HG03135 (cell line): ENCODE results near the gene PRKN.

Experiments
- ATAC-seq: cut with Tn5 transposase; IDR thresholded peaks from one replicate; pipeline ENCODE4 v1.9.1; 2021; ENCODE audit warnings: mild to moderate bottlenecking, moderate library complexity; ENCODE audit not compliant: unreplicated experiment

The PRKN gene

GRCh38 chr6:161486361-161487216 is 1241.0 kb downstream of the PRKN start:
- ATAC-seq = no peak

- ATAC-seq = no peak
Observed at GRCh38 chr6:161482517-161482858, 1245.1 kb downstream of the PRKN start.

DNA sequence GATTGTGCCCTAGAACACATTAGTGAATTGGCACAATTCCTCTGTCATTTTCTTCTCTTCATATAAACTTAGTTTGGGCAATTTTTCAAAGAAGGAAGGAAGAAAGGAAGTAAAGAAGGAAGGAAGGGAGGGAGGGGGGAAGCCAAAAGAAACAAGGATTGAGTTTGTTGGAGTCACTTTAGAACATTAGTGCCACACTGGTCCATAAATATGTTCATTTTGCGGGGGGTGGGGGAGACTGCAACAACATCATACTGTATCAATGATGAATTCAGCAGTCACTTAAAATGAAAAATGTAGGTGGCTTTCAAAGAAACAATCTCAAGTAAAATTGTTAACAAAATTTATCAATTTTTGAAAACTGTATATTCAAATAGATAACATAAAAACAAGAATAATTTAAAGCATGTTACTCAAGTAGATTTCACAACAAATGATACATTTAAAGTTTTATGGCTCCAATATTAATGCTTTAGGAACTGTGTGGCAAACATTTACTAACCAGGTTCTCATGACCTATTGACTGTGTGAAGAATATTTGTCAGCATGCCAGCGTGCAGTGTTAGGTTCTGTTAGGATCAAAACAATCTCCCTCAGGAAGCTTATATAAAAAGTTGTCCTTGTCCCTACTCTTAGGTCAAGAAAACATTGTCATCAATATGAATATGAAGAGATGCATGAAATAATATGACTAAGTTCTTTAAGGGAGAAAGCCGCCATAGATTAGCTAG is 1245.6 kb downstream of the PRKN start:
- ATAC-seq = no peak

- ATAC-seq = no peak
Observed at GRCh38 chr6:161480421-161481155, 1247.0 kb downstream of the PRKN start.

DNA sequence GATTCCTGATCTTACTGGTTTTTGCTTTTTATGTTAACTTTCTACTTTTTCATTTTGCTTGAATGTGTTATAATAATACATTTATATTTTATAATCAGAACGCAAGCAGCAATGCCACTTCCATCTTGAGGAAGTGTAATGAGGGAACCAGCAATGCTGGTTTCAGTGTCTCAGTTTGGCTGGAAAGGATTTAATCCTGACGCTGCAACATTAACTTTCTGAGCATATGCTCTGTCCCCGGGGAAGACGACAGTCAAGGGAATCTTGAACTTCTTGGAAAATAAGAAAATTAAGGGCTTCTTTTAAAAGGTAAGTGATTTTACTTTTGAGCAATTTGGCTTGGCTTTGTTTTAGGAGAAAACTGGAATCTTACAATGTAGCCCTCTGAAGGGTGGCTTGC is 1248.2 kb downstream of the PRKN start:
- no peak for ATAC-seq

DNA sequence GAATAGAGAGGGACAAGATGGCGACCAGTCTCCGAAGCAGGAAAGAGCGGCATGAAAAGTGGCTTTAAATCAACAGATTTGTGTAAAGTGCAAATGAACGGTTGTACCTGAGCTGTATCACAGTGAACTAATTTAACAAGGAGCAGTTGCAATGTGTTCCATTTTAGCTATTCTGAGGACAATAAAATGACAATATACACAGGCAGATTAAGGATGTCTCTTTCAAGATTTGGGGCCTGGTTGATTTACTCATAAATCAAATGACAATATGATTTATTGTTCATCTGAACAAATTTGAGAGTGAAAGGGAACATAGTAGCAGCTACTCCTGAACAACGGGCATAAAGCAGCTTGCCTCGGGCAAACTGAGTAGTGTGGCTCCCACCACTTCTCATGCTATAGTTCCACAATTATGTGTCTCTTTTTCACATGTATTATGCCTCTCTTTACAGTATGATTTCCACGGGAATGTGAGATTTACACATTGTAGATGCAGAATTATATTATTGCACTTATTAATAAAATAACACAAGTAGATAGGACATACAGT is 1249.6 kb downstream of the PRKN start:
- ATAC-seq = no peak

DNA sequence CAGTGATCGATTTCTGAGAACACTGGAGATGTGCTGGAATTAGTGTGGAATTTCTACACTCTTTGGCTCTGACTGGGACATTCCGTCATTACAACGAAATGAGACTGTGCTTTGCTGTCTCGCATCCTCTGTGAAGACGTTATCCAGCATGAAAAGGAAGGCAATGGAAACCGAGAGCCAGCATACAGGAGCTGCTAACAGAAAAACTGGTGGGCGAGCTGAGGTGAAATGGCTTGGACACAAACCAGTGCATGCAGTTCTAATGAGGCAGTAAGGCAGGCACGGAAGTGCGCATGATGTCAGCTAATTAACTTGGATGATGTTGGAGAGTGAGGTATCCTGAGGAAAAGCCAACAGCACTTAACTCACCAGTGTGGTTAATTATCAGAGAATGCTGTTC is 1250.9 kb downstream of the PRKN start:
- ATAC-seq = no peak

DNA sequence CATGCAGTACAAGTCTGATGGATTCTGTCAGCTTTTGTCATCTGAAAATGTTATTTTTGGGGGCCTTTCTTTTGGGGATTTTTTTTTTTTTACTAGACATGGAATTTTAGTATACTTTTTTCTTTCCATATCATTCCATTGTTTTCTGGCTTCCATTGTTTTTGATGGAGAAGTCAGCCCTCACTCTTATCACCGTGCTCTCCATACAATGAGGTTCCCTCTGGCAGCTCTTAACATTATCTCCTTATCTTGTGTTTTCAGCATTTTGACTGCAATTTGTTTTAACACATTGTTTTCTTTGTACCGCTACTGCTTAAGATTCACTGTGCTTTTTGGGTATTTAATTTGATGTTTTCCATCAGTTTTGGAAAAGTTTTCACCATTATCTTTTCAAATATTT is 1262.2 kb downstream of the PRKN start:
- ATAC-seq = no peak

GRCh38 chr6:161463071-161463470 is 1264.5 kb downstream of the PRKN start:
- ATAC-seq = no peak

GRCh38 chr6:161462148-161462547 is 1265.4 kb downstream of the PRKN start:
- no peak for ATAC-seq

DNA sequence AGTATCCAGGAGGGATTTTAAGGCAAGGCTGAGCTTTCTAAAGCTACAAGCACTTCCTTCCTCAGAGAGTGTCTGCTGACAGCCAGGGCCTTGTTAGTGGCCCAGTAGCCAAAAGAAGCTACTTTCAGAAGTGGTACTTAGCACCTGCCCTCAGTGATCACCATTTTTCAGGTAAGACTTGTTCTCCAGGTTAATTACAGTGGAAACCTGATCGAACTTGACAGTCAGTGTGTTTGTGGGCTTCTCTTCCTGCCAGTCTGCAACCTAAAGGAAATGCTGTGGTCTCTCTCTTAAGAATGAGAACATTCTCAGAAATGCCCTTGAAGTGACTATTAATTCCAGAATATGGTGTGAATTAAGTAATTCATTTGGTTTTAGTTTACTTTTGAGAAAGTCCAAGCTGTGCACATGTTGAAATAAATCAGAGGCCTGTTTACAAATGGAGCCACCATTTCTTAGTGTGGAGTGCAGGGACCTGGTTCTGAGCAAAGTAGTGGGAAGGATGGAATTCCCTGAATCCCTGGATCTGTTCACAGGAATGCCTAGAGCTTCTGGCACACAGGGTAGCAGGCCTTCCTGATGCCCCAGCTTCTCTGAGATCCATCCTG is 1268.5 kb downstream of the PRKN start:
- no peak for ATAC-seq

DNA sequence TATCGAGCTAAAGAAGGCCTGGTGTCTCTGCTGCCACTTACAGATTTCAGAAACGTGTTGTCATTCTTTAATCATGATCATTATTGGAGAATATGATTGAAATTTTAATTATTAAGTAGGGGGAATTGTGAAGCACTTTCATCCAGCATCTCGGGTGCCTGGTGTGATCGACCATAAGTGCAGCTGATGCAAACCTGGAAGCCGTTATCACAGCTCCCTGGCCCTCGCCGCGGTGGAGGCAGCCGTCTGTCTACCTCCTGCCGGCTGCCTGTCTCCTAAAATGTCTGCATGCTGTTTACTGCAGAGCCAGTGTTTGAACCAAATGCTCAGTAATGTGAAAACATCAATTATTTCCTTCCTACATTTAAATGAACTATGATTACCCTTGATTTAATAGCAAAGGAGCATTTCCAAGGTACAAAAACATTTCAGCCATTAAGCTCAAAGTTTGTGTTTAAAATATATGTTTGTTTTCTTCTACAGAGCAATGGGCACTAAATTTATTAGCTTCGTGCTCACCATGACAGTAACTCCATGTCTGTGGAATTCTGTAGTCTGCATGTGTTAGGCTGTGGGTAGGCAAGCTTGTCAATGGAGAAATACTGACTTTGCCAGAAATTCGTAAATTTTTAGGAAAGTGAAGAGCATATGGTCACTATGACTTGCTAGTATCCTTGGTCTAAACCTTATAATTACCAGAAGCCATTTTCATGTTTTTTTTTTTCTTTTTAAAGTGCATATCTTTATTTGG is 1269.2 kb downstream of the PRKN start:
- no peak for ATAC-seq

DNA sequence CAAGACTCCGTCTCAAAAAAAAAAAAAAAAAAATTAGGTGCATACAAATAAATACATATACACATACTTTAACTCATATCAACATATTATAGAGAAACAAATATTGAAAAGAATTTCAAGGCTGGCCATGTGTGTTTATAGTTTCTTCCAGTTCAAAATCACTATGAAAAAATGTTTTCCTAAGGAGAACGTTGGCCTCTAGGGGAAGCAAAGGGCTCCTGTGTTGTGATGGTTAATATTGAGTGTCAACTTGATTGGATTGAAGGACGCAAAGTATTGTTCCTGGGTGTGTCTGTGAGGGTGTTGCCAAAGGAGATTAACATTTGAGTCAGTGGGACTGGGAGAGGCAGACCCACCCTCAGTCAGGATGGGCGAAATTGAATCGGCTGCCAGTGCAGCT is 1271.7 kb downstream of the PRKN start:
- no peak for ATAC-seq

GRCh38 chr6:161453558-161453957 is 1274.0 kb downstream of the PRKN start:
- ATAC-seq = no peak

- no peak for ATAC-seq
Observed at GRCh38 chr6:161452241-161452640, 1275.3 kb downstream of the PRKN start.

- no peak for ATAC-seq
Observed at GRCh38 chr6:161449521-161449920, 1278.0 kb downstream of the PRKN start.

DNA sequence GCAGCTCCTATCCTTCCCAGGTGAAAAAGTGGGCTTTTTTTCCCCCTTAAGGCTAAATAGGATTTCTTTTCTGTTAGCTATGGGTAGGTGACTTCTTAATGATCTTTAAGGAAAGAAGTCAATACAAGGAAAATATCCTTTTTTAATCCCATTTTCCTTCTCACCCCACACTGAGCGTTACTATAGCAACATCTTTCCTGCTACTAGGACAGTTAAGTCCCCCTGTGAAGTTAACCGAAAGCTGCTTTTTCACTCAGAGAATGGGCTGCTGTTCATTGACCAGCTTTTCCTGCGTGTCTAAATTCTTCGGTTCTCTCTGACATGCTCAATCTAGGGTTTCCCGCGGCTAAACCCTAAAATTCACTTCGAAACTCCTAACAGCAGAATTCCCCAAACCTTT is 1280.6 kb downstream of the PRKN start:
- ATAC-seq = no peak

GRCh38 chr6:161446296-161446925 is 1281.2 kb downstream of the PRKN start:
- ATAC-seq = no peak

DNA sequence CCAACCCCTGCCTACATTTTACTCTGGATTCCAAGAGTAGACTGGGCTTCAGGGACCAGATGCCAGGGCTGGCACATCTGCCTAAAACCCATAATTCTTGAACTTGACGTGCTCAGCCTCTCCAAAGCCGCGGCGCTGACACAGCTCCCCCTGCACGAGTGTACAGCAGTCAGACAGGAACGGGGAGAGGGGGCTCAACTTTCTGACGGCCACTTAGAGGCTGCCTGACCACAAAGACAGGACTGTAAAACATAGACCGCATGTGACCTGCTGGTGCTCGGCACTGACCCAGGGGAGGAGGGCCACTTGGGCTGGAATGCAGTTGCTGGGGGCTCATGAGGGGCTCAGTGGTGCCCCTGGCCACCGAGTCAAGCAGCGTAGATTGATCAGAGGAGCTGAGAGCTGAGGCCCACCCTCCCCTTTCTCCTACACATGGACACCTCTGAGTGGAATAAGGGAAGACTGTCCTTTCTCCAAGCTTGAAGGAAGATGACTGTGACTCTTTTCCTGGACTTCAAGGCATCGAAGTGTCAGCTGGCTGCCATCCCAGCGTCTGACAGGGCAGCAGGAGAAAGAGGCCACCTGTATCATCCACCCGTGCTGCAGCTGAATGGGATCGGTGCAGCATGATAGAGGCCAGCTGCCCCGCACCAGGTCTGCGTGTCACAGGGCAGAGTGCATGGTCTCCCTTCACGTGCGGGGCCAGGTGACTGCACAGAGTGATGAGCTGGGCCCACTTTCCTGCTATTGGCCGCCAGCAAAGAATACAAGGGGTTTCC is 1282.4 kb downstream of the PRKN start:
- ATAC-seq = no peak
